OCI-LY3 (cell line): ENCODE results near the gene ACTMAP.

Experiments used
- EZH2phosphoT487 ChIP-seq: fragments of 200-600 bp; shearing (Covaris generic); IDR thresholded peaks from 2 replicates; pipeline ENCODE4 v1.6.1; 2018; ENCODE audit warnings: antibody characterized with exemption, mixed run types, low read depth
- TF ChIP-seq, protein P1 (sequence below): fragments of 200-600, 300-600 bp; sonication (generic); IDR thresholded peaks from 2 replicates; pipeline ENCODE4 v1.5.1; 2014; ENCODE audit warnings: antibody characterized with exemption, low read length, low read depth

DNA sequence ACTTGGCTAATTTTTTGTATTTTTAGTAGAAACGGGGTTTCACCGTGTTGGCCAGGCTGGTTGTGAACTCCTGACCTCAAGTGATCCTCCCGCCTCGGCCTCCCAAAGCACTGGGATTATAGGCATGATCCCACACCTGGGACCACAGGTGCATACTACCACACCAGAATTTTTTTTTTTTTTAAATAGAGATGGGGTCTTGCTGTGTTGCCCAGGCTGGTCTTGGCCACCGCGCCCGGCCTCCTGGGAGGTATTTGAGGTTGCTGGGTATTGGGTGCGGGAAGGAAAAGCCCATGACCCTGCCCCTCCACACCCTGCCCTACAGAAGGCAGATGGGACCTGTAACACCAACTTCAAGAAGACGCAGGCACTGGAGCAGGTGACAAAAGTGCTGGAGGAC lies 13.6 kb downstream of the ACTMAP start:
- TF ChIP-seq, protein P1, sequence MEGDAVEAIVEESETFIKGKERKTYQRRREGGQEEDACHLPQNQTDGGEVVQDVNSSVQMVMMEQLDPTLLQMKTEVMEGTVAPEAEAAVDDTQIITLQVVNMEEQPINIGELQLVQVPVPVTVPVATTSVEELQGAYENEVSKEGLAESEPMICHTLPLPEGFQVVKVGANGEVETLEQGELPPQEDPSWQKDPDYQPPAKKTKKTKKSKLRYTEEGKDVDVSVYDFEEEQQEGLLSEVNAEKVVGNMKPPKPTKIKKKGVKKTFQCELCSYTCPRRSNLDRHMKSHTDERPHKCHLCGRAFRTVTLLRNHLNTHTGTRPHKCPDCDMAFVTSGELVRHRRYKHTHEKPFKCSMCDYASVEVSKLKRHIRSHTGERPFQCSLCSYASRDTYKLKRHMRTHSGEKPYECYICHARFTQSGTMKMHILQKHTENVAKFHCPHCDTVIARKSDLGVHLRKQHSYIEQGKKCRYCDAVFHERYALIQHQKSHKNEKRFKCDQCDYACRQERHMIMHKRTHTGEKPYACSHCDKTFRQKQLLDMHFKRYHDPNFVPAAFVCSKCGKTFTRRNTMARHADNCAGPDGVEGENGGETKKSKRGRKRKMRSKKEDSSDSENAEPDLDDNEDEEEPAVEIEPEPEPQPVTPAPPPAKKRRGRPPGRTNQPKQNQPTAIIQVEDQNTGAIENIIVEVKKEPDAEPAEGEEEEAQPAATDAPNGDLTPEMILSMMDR: no peak
- no peak for TF ChIP-seq EZH2phosphoT487
